ENCODE measurements around the gene C17orf78. TPM values are rescaled to one million over a fixed set of nuclear protein-coding genes. Genes with fewer than 3 reads are reported as not detected.

The C17orf78 gene
- polyA plus RNA-seq, 1 donor (not counting 4 experiments of a cell fraction or from before 2014, with no cell fraction given): not detected

DNA sequence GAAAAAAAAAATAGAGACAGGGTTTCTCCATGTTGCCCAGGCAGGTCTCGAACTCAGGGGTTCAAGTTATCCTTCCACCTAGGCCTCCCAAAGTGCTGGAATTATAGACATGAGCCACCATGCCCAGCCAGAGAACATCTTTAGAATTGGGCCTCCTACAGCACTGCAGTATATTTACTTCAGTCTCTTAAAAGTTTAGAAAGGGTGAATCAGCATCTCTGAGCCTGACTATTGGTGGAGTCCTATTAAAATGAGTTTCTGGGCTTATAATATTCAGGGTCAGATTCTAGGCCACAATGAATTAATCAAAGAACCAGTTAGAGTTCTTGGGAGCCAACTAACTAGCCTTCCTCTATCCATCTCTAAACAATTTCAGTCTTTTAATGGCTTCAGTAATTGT is 53.7 kb downstream of the C17orf78 start:
- no peak for FAIRE-seq

DNA sequence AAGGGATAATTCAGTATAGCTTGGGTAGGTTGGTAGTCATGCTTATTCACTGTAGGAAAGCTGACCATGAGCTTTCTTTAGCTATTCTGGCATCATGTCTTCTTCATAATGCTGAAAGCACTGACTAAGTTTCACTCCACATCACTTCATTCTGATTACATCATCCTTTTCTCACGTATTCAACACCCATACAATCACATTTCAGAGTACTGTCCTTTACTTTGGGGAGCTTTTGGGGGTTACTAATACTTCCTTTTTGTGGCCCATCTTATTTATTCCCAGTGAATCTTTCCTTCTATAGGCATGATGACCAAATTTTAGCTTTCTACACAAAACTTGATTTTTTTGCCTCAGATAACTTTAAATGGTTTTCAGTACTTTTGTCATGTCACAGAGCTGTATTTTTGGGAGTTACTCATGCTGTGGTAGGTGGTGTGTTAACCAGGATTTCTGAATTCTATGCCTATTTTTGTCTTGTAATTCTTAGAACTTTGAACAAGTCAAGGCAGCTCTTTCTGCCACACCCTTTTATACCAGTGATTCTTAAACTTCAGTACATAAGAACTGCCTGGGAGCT is 54.4 kb downstream of the C17orf78 start:
- H3K27ac ChIP-seq (ENCODE audit: control insufficient read depth, insufficient read depth, low read length): peak overlapping the region; percentile 98
- dilution Hi-C loops (cut with MboI; ENCODE audit: extremely low pct_ligation_motif_present, low sequenced_read_pairs): no loop called here
- peak overlapping the region; percentile 57 for H2AFZ ChIP-seq (ENCODE audit: control insufficient read depth, low read length)
- H3K9me1 ChIP-seq (ENCODE audit: control insufficient read depth, extremely low read depth, insufficient read depth, low read length): no peaks in the 10 kb centered on the region
- H3K4me3 ChIP-seq (ENCODE audit: control insufficient read depth in 2 of 3, extremely low read depth in 1 of 3, insufficient read depth in 2 of 3, low read depth in 1 of 3, low read length in 3 of 3): peak overlapping the region in 2 of 3 experiments; percentile 37 to 47
- H3K36me3 ChIP-seq (ENCODE audit: control insufficient read depth in 2 of 2, extremely low read depth in 1 of 2, insufficient read depth in 2 of 2, low read length in 2 of 2): peaks cover 4 to 17% of the 10 kb centered on the region in 2 experiments
- DNase-seq (ENCODE audit: low read depth, low spot score) (peak; percentile 76), FAIRE-seq (no peak)
- no peaks in the 10 kb centered on the region for H3K9me3 ChIP-seq (ENCODE audit: control insufficient read depth, low read depth, low read length)
- H4K20me1 ChIP-seq (ENCODE audit: control insufficient read depth, extremely low read depth, insufficient read depth, low read length): no peaks in the 10 kb centered on the region
- H3K79me2 ChIP-seq (ENCODE audit: control insufficient read depth, insufficient read depth, low read length): peaks cover 4% of the 10 kb centered on the region
- TF ChIP-seq, protein P1, sequence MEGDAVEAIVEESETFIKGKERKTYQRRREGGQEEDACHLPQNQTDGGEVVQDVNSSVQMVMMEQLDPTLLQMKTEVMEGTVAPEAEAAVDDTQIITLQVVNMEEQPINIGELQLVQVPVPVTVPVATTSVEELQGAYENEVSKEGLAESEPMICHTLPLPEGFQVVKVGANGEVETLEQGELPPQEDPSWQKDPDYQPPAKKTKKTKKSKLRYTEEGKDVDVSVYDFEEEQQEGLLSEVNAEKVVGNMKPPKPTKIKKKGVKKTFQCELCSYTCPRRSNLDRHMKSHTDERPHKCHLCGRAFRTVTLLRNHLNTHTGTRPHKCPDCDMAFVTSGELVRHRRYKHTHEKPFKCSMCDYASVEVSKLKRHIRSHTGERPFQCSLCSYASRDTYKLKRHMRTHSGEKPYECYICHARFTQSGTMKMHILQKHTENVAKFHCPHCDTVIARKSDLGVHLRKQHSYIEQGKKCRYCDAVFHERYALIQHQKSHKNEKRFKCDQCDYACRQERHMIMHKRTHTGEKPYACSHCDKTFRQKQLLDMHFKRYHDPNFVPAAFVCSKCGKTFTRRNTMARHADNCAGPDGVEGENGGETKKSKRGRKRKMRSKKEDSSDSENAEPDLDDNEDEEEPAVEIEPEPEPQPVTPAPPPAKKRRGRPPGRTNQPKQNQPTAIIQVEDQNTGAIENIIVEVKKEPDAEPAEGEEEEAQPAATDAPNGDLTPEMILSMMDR (optimal IDR thresholded peaks at IDR 0.05 in 1 of 3, IDR thresholded peaks at IDR 0.05 in 1 of 3, conservative IDR thresholded peaks at IDR 0.05 in 1 of 3; ENCODE audit: extremely low read depth in 1 of 3, insufficient read depth in 2 of 3, low read length in 3 of 3): no peak
- TF ChIP-seq EZH2 (IDR thresholded peaks at IDR 0.05; ENCODE audit: low read length): no peak
- peaks cover 23% of the 10 kb centered on the region for H3K4me1 ChIP-seq (ENCODE audit: control insufficient read depth, extremely low read depth, insufficient read depth, low read length)
- H3K27me3 ChIP-seq (ENCODE audit: control insufficient read depth, extremely low read depth, insufficient read depth, low read length): no peaks in the 10 kb centered on the region
- peak overlapping the region; percentile 75 for H3K9ac ChIP-seq (ENCODE audit: control insufficient read depth, extremely low read depth, insufficient read depth, low read length)
- H3K4me2 ChIP-seq (ENCODE audit: control insufficient read depth, extremely low read depth, insufficient read depth, low read depth, low read length): peak overlapping the region; percentile 80

More for the DNA sequence above, 53.7 kb downstream of the C17orf78 start:
- H3K9me1 ChIP-seq (ENCODE audit: control insufficient read depth, extremely low read depth, insufficient read depth, low read length): no peaks in the 10 kb centered on the region
- dilution Hi-C loops (cut with MboI; ENCODE audit: extremely low pct_ligation_motif_present, low sequenced_read_pairs): no loop called here
- no peaks in the 10 kb centered on the region for H4K20me1 ChIP-seq (ENCODE audit: control insufficient read depth, extremely low read depth, insufficient read depth, low read length)
- H3K27me3 ChIP-seq (ENCODE audit: control insufficient read depth, extremely low read depth, insufficient read depth, low read length): no peaks in the 10 kb centered on the region
- H3K4me2 ChIP-seq (ENCODE audit: control insufficient read depth, extremely low read depth, insufficient read depth, low read depth, low read length): peak overlapping the region; percentile 80
- H2AFZ ChIP-seq (ENCODE audit: control insufficient read depth, low read length): no peak overlapping the region
- H3K9ac ChIP-seq (ENCODE audit: control insufficient read depth, extremely low read depth, insufficient read depth, low read length): peak overlapping the region; percentile 59
- TF ChIP-seq, protein P1 (optimal IDR thresholded peaks at IDR 0.05 in 1 of 3, IDR thresholded peaks at IDR 0.05 in 1 of 3, conservative IDR thresholded peaks at IDR 0.05 in 1 of 3; ENCODE audit: extremely low read depth in 1 of 3, insufficient read depth in 2 of 3, low read length in 3 of 3): no peak
- no peak for TF ChIP-seq EZH2 (IDR thresholded peaks at IDR 0.05; ENCODE audit: low read length)
- H3K27ac ChIP-seq (ENCODE audit: control insufficient read depth, insufficient read depth, low read length): peak overlapping the region; percentile 98
- peak overlapping the region in 1 of 3 experiments; percentile 22 for H3K4me3 ChIP-seq (ENCODE audit: control insufficient read depth in 2 of 3, extremely low read depth in 1 of 3, insufficient read depth in 2 of 3, low read depth in 1 of 3, low read length in 3 of 3)
- peaks cover 4% of the 10 kb centered on the region for H3K79me2 ChIP-seq (ENCODE audit: control insufficient read depth, insufficient read depth, low read length)
- peaks cover 4 to 20% of the 10 kb centered on the region in 2 experiments for H3K36me3 ChIP-seq (ENCODE audit: control insufficient read depth in 2 of 2, extremely low read depth in 1 of 2, insufficient read depth in 2 of 2, low read length in 2 of 2)
- no peaks in the 10 kb centered on the region for H3K9me3 ChIP-seq (ENCODE audit: control insufficient read depth, low read depth, low read length)
- no peak for DNase-seq (ENCODE audit: low read depth, low spot score)
- peaks cover 23% of the 10 kb centered on the region for H3K4me1 ChIP-seq (ENCODE audit: control insufficient read depth, extremely low read depth, insufficient read depth, low read length)
